ENCODE data around the gene ZNF331. TPM values are rescaled to one million over a fixed set of nuclear protein-coding genes. Genes with fewer than 3 reads are reported as not detected.
"Not testable (repeated sequence)": the region's sequence is repeated elsewhere in the genome, so short reads cannot be mapped to it uniquely, and the experiment has no call there.

The ZNF331 gene
- total RNA-seq = 10 to 100 TPM in 1 of 4 donors, 1 to 10 TPM in 3; 2.8 to 15.8 (median 7.9) TPM

DNA sequence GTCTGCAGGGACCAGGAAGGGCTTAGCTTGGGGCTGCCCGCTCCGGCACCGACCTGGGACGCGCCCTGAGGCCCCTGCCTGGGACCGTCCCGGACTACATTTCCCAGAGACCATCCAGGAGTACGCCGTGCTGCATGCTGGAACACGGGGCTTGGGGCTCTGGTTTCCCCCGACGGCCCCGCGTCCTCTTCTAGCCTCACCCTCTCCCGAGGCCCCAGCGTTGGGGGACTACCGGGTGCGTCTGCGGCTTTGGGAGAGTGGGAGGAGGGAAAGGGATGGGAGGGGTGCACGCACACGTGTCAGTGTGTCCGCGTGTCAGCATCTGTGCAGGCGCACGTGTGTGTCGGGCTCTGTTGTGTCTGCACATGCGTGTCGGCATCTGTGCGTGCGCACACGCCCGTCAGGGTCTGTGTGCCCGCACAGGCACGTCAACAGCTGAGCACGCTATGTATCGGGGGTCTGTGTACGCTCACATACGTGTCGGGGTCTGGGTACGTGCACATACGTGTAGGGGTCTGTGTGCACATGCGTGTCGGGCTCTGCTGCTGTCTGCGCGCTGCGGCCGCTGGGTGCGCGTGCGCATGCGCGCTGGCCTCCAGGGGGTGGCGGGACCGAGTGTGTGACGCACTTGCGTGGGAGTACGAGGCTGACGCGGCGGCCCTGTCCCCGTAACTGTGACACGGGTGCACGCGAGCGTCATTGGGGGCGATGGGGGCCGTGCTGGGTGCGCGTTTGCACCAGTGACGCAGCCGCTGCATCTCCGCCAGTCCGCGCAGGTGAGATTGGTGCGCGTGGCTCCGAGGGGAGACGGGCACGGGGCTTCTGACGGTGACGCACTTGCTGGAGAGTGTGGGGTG, at the start of gene ZNF331:
Gene ZNF331, plus strand, starts transcription at position 625 of the 857 bp plus-strand sequence. CDS start 31,232 bp downstream, outside the sequence.
- peaks cover 0 to 14% (median 0%) of the 10 kb centered on the region in 3 donors for H3K4me1 ChIP-seq
- no peaks in the 10 kb centered on the region for H3K27me3 ChIP-seq
- H3K4me3 ChIP-seq = peak within 1 kb of the TSS; percentile 59 to 79 (median 72)
- DNase-seq = peak; percentile 45
- H3K9me3 ChIP-seq = no peaks in the 10 kb centered on the region
- H3K27ac ChIP-seq = peak within 1 kb of the TSS; percentile 82 to 91 (median 88)
- peaks cover 0 to 15% (median 0%) of the 10 kb centered on the region in 3 donors for H3K36me3 ChIP-seq
- 63 to 74% methylated on average over 10 to 28 of the region's 81 CpGs for WGBS, 2 donors
- TF ChIP-seq CTCF (IDR thresholded peaks at IDR 0.05) (peak in 4 of 6 experiments; percentile 27 to 70 (median 44)), POLR2A (IDR thresholded peaks at IDR 0.05) (peak in 2 of 4 donors; percentile 48 to 70)
- intact Hi-C loops (cut with DNase I) = no loop called here

- Histone ChIP-seq H3K4me1 (no peaks in the 10 kb centered on the region), H3K9me3 (peaks cover 0 to 97% (median 71%) of the 10 kb centered on the region in 3 donors), H3K27me3 (no peaks in the 10 kb centered on the region), H3K27ac (no peak overlapping the region), H3K36me3 (peaks cover 16 to 54% (median 19%) of the 10 kb centered on the region in 3 donors), H3K4me3 (no peak overlapping the region)
- 88% methylated on average over 5 of the region's 5 CpGs for WGBS, 2 donors
- intact Hi-C loops (cut with DNase I) = no loop called here
- no peak for DNase-seq
- TF ChIP-seq POLR2A (IDR thresholded peaks at IDR 0.05) (no peak), CTCF (IDR thresholded peaks at IDR 0.05) (no peak)
Observed at GRCh38 chr19:53492153-53492552, 45.8 kb upstream of the ZNF331 start.

- DNase-seq; H3K27me3 ChIP-seq; H3K36me3 ChIP-seq; H3K4me3 ChIP-seq; H3K4me1 ChIP-seq; intact Hi-C loops (cut with DNase I); H3K27ac ChIP-seq: not testable (repeated sequence)
- H3K9me3 ChIP-seq = peaks cover 0 to 45% (median 28%) of the 10 kb centered on the region in 3 donors
- WGBS, 2 donors = 9 to 14% methylated on average over 4 to 5 of the region's 11 CpGs
Observed at GRCh38 chr19:53497311-53498023, 40.5 kb upstream of the ZNF331 start.

DNA sequence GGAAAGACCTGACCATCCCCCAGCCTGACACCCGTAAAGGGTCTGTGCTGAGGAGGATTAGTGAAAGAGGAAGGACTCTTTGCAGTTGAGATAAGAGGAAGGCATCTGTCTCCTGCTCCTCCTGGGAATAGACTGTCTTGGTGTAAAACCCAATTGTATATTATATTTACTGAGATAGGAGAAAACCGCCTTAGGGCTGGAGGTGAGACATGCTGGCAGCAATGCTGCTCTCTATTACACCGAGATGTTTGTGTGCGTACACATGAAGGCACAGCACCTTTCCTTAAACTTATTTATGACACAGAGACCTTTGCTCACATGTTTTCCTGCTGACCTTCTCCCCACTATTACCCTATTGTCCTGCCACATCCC, 39.9 kb upstream of the ZNF331 start:
- H3K27me3 ChIP-seq; intact Hi-C loops (cut with DNase I); DNase-seq; H3K27ac ChIP-seq; H3K36me3 ChIP-seq; H3K4me1 ChIP-seq; H3K4me3 ChIP-seq: not testable (repeated sequence)
- H3K9me3 ChIP-seq = peaks cover 0 to 40% (median 23%) of the 10 kb centered on the region in 3 donors
- 31 to 36% methylated on average over 4 of the region's 4 CpGs for WGBS, 2 donors

- 36 to 56% methylated on average over 5 to 7 of the region's 7 CpGs for WGBS, 2 donors
- DNase-seq; H3K4me1 ChIP-seq; H3K9me3 ChIP-seq; H3K36me3 ChIP-seq; H3K27ac ChIP-seq; intact Hi-C loops (cut with DNase I); H3K27me3 ChIP-seq; H3K4me3 ChIP-seq: not testable (repeated sequence)
Observed at GRCh38 chr19:53503151-53503550, 34.8 kb upstream of the ZNF331 start.

GRCh38 chr19:53503671-53504364, 34.1 kb upstream of the ZNF331 start:
- H3K4me1 ChIP-seq; intact Hi-C loops (cut with DNase I); H3K36me3 ChIP-seq; H3K27me3 ChIP-seq; H3K9me3 ChIP-seq; DNase-seq: not testable (repeated sequence)
- H3K4me3 ChIP-seq = peak overlapping the region in 1 of 4 donors; percentile 23
- peak overlapping the region in 1 of 4 donors; percentile 73 for H3K27ac ChIP-seq
- 13 to 40% methylated on average over 1 to 3 of the region's 14 CpGs for WGBS, 2 donors

DNA sequence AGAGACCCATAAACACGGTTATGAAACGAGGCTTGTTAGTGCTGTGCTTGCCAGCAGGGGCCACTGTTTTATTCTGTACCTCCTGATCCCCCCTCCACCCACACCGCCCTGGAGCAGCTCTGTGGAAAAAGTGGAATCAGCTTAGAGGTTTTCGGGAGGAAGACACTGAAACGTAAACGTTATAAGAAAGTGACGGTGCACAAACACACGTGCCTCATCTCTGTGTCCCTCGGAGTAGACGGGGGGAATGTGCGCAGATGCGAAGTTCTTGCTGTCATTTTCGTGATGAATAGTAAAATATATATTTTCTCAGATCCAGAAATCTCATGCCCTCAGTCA, 33.6 kb upstream of the ZNF331 start:
- 14 to 16% methylated on average over 10 to 13 of the region's 13 CpGs for WGBS, 2 donors
- H3K36me3 ChIP-seq; H3K9me3 ChIP-seq; DNase-seq; H3K27me3 ChIP-seq; H3K4me1 ChIP-seq; intact Hi-C loops (cut with DNase I): not testable (repeated sequence)
- Histone ChIP-seq H3K4me3 (peak overlapping the region in 2 of 4 donors; percentile 10 to 23), H3K27ac (peak overlapping the region in 2 of 4 donors; percentile 42 to 73)

Measured in esophagus squamous epithelium (tissue), 5 donors.